ENCODE data around the gene RANBP1. TPM values are rescaled to one million over a fixed set of nuclear protein-coding genes. Genes with fewer than 3 reads are reported as not detected.
A peak's percentile ranks its signal among the peaks of the same experiment; 100 is the strongest.

The RANBP1 gene
- total and polyA plus RNA-seq, 2 of the 13 experiments (the other 11 are each of a cell fraction or from before 2014, with no cell fraction given) = 181 to 492 TPM

DNA sequence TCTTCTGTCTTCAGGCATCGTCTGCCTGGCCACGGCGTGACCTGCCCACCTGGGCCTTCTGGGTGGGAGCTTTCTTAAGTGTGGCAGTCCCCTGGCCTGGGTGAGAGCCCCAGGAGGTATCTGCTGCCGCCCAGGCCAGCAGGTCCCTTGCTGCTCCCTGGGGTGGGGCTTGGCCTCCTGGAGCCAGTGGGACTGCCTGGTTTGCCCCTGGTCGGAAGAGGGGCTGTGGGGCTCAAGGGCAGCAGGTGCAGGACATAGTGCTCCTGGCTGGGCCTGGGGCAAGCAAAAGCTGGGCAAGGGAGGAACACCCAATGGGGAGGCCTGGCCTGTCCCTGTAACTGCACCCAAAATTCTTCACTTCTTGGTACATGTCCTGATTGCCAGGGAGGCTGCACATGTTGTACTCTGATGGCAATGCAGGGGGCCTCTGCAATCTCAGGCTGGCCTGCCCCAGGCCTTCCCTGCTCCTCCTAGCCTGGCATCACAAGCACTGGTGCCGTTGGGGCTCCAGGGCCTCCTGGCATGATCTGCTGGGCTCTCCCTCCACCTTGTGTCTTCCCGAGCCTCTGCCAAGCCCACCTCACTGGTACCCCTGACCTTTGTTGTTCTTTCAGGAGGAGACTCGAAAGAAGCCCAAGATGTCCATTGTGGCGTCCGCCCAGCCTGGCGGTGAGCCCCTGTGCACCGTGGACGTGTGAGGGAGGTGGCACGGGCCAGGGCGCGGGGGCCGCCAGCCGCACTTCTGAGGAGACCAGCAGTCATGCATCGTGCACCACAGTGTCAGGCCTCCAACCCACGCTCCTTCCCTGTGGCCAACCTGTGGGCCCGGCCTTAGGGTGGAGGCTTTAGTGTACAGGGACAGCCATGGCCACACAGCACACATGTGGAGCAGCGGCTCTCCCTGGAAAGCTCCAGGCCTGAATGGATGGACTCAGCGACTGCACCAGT lies 6.2 kb upstream of the RANBP1 start:
- Histone ChIP-seq H3K79me2 (ENCODE audit: insufficient read depth, low read length) (no peaks in the 10 kb centered on the region), H3K36me3 (replicated peaks in 1 of 2; ENCODE audit: control insufficient read depth in 1 of 2, insufficient read depth in 2 of 2, low read length in 2 of 2) (peaks cover 42 to 94% of the 10 kb centered on the region in 2 experiments), H3K27ac (ENCODE audit: extremely low read length, insufficient read depth, low read length) (no peak overlapping the region), H4K20me1 (ENCODE audit: insufficient read depth, low read length) (peaks cover 4% of the 10 kb centered on the region; the same call in 1 of the 2 replicates), H3K4me3 (replicated peaks in 1 of 3; ENCODE audit: insufficient read depth in 1 of 3, low read depth in 2 of 3, low read length in 3 of 3) (no peak overlapping the region), H3K4me2 (ENCODE audit: low read depth, low read length) (no peak overlapping the region), H3K9me3 (ENCODE audit: low read length) (no peaks in the 10 kb centered on the region), H3K27me3 (ENCODE audit: control insufficient read depth in 1 of 2, insufficient read depth in 2 of 2, low read length in 2 of 2) (no peaks in the 10 kb centered on the region), H3K9ac (ENCODE audit: insufficient read depth, low read depth, low read length) (no peak overlapping the region), H3K4me1 (ENCODE audit: insufficient read depth, low read length) (peaks cover 10% of the 10 kb centered on the region), H2AFZ (ENCODE audit: low read length) (no peak overlapping the region)
- in situ Hi-C loops (cut with HindIII; ENCODE audit: extremely low pct_ligation_motif_present, low pct_unique_long_range_greater_than_20kb) (no loop called here), intact Hi-C loops (cut with micrococcal nuclease; ENCODE audit: unreplicated experiment) (no loop called here)
- ATAC-seq (no peak), DNase-seq (ENCODE audit: low spot score) (no peak), FAIRE-seq (no peak)
- TF ChIP-seq AGO1 (IDR thresholded peaks at IDR 0.05; ENCODE audit: low read depth, low read length, poor library complexity, severe bottlenecking) = peak; percentile 76
- TF ChIP-seq STAG1 (CRISPR knock-in tag; IDR thresholded peaks at IDR 0.05) = no peak
- peak; percentile 96 for TF ChIP-seq AGO2 (optimal IDR thresholded peaks at IDR 0.05; ENCODE audit: low read depth, low read length)
- TF ChIP-seq, protein P1, sequence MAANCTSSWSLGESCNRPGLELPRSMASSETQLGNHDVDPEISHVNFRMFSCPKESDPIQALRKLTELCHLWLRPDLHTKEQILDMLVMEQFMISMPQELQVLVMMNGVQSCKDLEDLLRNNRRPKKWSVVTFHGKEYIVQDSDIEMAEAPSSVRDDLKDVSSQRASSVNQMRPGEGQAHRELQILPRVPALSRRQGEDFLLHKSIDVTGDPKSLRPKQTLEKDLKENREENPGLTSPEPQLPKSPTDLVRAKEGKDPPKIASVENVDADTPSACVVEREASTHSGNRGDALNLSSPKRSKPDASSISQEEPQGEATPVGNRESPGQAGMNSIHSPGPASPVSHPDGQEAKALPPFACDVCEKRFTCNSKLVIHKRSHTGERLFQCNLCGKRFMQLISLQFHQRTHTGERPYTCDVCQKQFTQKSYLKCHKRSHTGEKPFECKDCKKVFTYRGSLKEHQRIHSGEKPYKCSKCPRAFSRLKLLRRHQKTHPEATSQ (CRISPR knock-in tag; IDR thresholded peaks at IDR 0.05; ENCODE audit: borderline replicate concordance) = no peak
- peak; percentile 27; the same call in 1 of the 2 replicates for TF ChIP-seq POLR2G (IDR thresholded peaks at IDR 0.05; ENCODE audit: low read depth, low read length)
- TF ChIP-seq RBM22 (optimal IDR thresholded peaks at IDR 0.05; ENCODE audit: low read length) = peak; percentile 66
- TF ChIP-seq NONO (IDR thresholded peaks at IDR 0.05) = no peak
- 0 out of 2 replicates have a peak, but pooled peaks have one; percentile 38 for TF ChIP-seq NONO (CRISPR knock-in tag; conservative IDR thresholded peaks at IDR 0.05)
- TF ChIP-seq POLR2A (IDR thresholded peaks at IDR 0.05; ENCODE audit: insufficient read depth in 1 of 2, low read depth in 2 of 2, low read length in 2 of 2) = peak; percentile 33 to 47; a peak in 2 of 4 replicates
- BruUV-seq (replicated peaks) = no TSS peak
- 94% methylated on average over 8 of the region's 23 CpGs for WGBS (ENCODE audit: low lambda C conversion rate)
- ChIA-PET POLR2A (no interaction called here), CTCF (ENCODE audit: low intra/inter-chr PET ratio, low total read pairs) (no interaction called here)
